ENCODE data around the gene CARF. TPM values are rescaled to one million over a fixed set of nuclear protein-coding genes. Genes with fewer than 3 reads are reported as not detected.

Gene CARF
- total and polyA plus RNA-seq, 2 donors from 2014 or later, result 2.7 to 12.6 TPM

DNA sequence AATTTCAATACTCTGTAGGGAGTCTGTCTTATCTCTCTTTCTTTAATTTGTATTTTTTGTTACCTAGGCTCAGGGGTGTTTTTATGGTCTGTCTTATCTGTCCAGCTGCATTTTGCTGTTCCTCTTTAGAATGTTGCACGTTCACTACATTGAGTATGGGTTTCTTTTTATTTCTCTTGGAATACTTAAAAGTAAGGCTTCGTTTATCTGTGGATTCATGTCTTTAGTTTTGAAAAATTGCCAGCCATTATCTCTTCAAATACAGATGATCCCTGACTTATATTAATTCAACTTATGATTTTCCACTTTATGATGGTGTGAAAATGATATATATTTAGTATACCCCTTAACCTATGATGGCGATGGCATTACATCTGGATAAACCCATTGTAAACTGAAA, 26.9 kb downstream of the CARF start:
- Histone ChIP-seq H3K9me3 (ENCODE audit: control insufficient read depth in 2 of 3, insufficient read depth in 1 of 3, low read length in 3 of 3) (no peaks in the 10 kb centered on the region), H3K9ac (ENCODE audit: low read length in 3 of 3) (no peak overlapping the region), H3K4me1 (ENCODE audit: control insufficient read depth in 2 of 3, insufficient read depth in 2 of 3, low read depth in 1 of 3, low read length in 3 of 3) (no peaks in the 10 kb centered on the region), H3K36me3 (ENCODE audit: control insufficient read depth in 2 of 3, insufficient read depth in 3 of 3, low read length in 3 of 3) (no peaks in the 10 kb centered on the region), H3K27ac (ENCODE audit: low read depth in 2 of 2, low read length in 2 of 2) (no peak overlapping the region), H3K4me3 (ENCODE audit: low read length in 3 of 3) (no peak overlapping the region), H3K27me3 (ENCODE audit: control insufficient read depth, insufficient read depth, low read length) (no peaks in the 10 kb centered on the region)
- DNase-seq, result no peak
- FAIRE-seq, result no peak
- intact Hi-C loops (cut with DNase I), result no loop called here
- TF ChIP-seq, protein P1, sequence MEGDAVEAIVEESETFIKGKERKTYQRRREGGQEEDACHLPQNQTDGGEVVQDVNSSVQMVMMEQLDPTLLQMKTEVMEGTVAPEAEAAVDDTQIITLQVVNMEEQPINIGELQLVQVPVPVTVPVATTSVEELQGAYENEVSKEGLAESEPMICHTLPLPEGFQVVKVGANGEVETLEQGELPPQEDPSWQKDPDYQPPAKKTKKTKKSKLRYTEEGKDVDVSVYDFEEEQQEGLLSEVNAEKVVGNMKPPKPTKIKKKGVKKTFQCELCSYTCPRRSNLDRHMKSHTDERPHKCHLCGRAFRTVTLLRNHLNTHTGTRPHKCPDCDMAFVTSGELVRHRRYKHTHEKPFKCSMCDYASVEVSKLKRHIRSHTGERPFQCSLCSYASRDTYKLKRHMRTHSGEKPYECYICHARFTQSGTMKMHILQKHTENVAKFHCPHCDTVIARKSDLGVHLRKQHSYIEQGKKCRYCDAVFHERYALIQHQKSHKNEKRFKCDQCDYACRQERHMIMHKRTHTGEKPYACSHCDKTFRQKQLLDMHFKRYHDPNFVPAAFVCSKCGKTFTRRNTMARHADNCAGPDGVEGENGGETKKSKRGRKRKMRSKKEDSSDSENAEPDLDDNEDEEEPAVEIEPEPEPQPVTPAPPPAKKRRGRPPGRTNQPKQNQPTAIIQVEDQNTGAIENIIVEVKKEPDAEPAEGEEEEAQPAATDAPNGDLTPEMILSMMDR (IDR thresholded peaks at IDR 0.05; ENCODE audit: borderline replicate concordance, extremely low read depth, insufficient read depth), result no peak

DNA sequence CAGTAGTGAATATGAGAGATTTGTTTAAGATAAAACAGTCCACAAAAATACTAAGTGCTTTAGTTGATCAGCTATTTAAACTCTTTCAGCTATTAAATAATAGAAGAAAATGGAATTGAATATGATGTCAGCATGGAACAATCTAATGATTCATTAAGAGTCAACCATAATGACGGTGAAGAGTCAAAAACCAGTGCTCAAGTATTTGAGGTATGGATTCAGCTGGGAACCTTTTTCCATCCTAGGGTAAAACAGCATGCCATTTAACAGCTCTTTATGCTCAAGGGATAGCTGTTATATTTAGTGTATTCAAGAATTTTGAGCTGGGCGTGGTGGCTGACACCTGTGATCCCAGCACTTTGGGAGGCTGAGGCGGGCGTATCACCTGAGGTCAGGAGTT, 29.7 kb downstream of the CARF start:
- intact Hi-C loops (cut with DNase I), result no loop called here
- FAIRE-seq, result no peak

DNA sequence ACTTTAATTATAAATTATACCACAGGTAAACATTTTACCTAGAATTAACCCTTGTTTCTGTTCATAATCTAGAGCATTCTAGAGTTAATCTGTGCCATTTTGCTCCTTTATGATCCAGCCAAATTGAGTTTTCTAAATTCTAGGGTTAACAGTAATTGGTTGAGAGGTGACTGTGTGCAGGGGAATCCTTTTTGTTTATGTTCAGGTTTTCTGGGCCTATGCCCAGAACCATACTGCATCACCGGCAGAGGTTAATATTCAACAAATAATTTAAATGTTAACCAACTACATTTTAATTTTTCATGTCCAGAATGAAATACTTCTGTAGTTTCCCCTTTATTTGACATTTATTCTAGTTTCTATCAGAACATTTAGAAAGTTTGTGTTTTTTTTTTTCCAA, 32.3 kb downstream of the CARF start:
- intact Hi-C loops (cut with DNase I), result no loop called here
- no peaks in the 10 kb centered on the region for H3K27me3 ChIP-seq (ENCODE audit: control insufficient read depth, insufficient read depth, low read length)
- no peaks in the 10 kb centered on the region for H3K4me1 ChIP-seq (ENCODE audit: control insufficient read depth in 2 of 3, insufficient read depth in 2 of 3, low read depth in 1 of 3, low read length in 3 of 3)
- no peaks in the 10 kb centered on the region for H3K36me3 ChIP-seq (ENCODE audit: control insufficient read depth in 2 of 3, insufficient read depth in 3 of 3, low read length in 3 of 3)
- FAIRE-seq (peak; percentile 52), DNase-seq (no peak)
- no peak overlapping the region for H3K27ac ChIP-seq (ENCODE audit: low read depth in 2 of 2, low read length in 2 of 2)
- no peak overlapping the region for H3K9ac ChIP-seq (ENCODE audit: low read length in 3 of 3)
- H3K4me3 ChIP-seq (ENCODE audit: low read length in 3 of 3), result no peak overlapping the region
- H3K9me3 ChIP-seq (ENCODE audit: control insufficient read depth in 2 of 3, insufficient read depth in 1 of 3, low read length in 3 of 3), result peaks cover 0 to 11% (median 0%) of the 10 kb centered on the region in 3 donors
- TF ChIP-seq, protein P1 (IDR thresholded peaks at IDR 0.05; ENCODE audit: borderline replicate concordance, extremely low read depth, insufficient read depth), result no peak

More for the DNA sequence above, 29.7 kb downstream of the CARF start:
- TF ChIP-seq, protein P1 (IDR thresholded peaks at IDR 0.05; ENCODE audit: borderline replicate concordance, extremely low read depth, insufficient read depth), result no peak
- Histone ChIP-seq H3K27ac (ENCODE audit: low read depth in 2 of 2, low read length in 2 of 2) (no peak overlapping the region), H3K9me3 (ENCODE audit: control insufficient read depth in 2 of 3, insufficient read depth in 1 of 3, low read length in 3 of 3) (peaks cover 0 to 3% (median 0%) of the 10 kb centered on the region in 3 donors), H3K4me1 (ENCODE audit: control insufficient read depth in 2 of 3, insufficient read depth in 2 of 3, low read depth in 1 of 3, low read length in 3 of 3) (no peaks in the 10 kb centered on the region), H3K4me3 (ENCODE audit: low read length in 3 of 3) (no peak overlapping the region), H3K27me3 (ENCODE audit: control insufficient read depth, insufficient read depth, low read length) (no peaks in the 10 kb centered on the region), H3K36me3 (ENCODE audit: control insufficient read depth in 2 of 3, insufficient read depth in 3 of 3, low read length in 3 of 3) (no peaks in the 10 kb centered on the region), H3K9ac (ENCODE audit: low read length in 3 of 3) (no peak overlapping the region)
- DNase-seq, result no peak

DNA sequence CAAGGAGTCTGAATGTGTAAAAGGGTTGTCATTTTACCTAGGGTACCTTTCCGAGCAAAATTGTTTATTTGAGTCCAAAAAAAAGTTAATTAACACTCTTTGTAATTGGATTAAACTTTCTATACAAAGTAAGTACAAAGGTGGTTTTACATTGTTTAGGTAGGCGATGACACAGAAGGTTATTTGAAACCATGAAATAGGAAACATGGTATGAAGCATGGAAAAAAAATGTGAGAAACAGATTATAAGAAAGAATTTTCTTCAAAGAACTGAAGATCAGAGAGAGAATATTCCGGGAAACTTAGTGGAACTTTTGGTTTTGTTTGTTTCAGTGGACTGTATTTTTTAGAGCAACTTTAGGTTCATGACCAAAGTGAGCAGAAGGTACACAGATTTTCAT, 32.7 kb downstream of the CARF start:
- TF ChIP-seq, protein P1 (IDR thresholded peaks at IDR 0.05; ENCODE audit: borderline replicate concordance, extremely low read depth, insufficient read depth), result no peak
- H3K4me1 ChIP-seq (ENCODE audit: control insufficient read depth in 2 of 3, insufficient read depth in 2 of 3, low read depth in 1 of 3, low read length in 3 of 3), result no peaks in the 10 kb centered on the region
- H3K9ac ChIP-seq (ENCODE audit: low read length in 3 of 3), result no peak overlapping the region
- DNase-seq, result no peak
- no peaks in the 10 kb centered on the region for H3K27me3 ChIP-seq (ENCODE audit: control insufficient read depth, insufficient read depth, low read length)
- H3K9me3 ChIP-seq (ENCODE audit: control insufficient read depth in 2 of 3, insufficient read depth in 1 of 3, low read length in 3 of 3), result peaks cover 0 to 11% (median 0%) of the 10 kb centered on the region in 3 donors
- H3K4me3 ChIP-seq (ENCODE audit: low read length in 3 of 3), result no peak overlapping the region
- intact Hi-C loops (cut with DNase I), result no loop called here
- no peak overlapping the region for H3K27ac ChIP-seq (ENCODE audit: low read depth in 2 of 2, low read length in 2 of 2)
- no peaks in the 10 kb centered on the region for H3K36me3 ChIP-seq (ENCODE audit: control insufficient read depth in 2 of 3, insufficient read depth in 3 of 3, low read length in 3 of 3)
- no peak for FAIRE-seq
